Kidney (tissue), 14 donors: ENCODE data around the gene PPP1R37. TPM values are rescaled to one million over a fixed set of nuclear protein-coding genes. Genes with fewer than 3 reads are reported as not detected.

ENCODE experiments used
- DNase-seq, 5 donors: peaks; one replicate each; pipeline ENCODE4 v3.0.0-alpha.2; 2013 to 2020
- FAIRE-seq: peaks from 2 replicates; lab custom pipeline; 2012; peaks lifted over from hg19 to GRCh38; lab: Jason Lieb, UNC
- H3K27ac ChIP-seq, 2 donors: one replicate each; pipeline ENCODE4 v1.7.0; 2013; ENCODE audit warnings: low read depth in 2 of 2, low read length in 2 of 2, inconsistent platforms in 1 of 2
- H3K27me3 ChIP-seq: one replicate; pipeline ENCODE4 v1.7.1; 2013; ENCODE audit warnings: low read length, inconsistent platforms; ENCODE audit not compliant: control insufficient read depth, insufficient read depth
- H3K36me3 ChIP-seq, 3 donors: one replicate each; pipeline versions ENCODE4 v1.7.0 to v1.7.1; 2013; ENCODE audit warnings: low read length in 3 of 3, control low read depth in 1 of 3, inconsistent platforms in 1 of 3; ENCODE audit not compliant: insufficient read depth in 3 of 3, control insufficient read depth in 2 of 3
- H3K4me1 ChIP-seq, 3 donors: one replicate each; pipeline versions ENCODE4 v1.7.0 to v1.7.1; 2013; ENCODE audit warnings: low read length in 3 of 3, inconsistent platforms in 1 of 3, low read depth in 1 of 3; ENCODE audit not compliant: control insufficient read depth in 2 of 3, insufficient read depth in 2 of 3
- H3K4me3 ChIP-seq, 3 donors: one replicate each; pipeline versions ENCODE4 v1.7.0 to v1.8.1; 2013; ENCODE audit warnings: low read length in 3 of 3, control low read depth in 1 of 3, inconsistent platforms in 1 of 3
- H3K9ac ChIP-seq, 3 donors: one replicate each; pipeline versions ENCODE4 v1.7.0 to v1.7.1; 2013; ENCODE audit warnings: low read length in 3 of 3, control low read depth in 1 of 3, inconsistent platforms in 1 of 3
- H3K9me3 ChIP-seq, 3 donors: one replicate each; pipeline versions ENCODE4 v1.7.0 to v1.7.1; 2013; ENCODE audit warnings: low read length in 3 of 3, control low read depth in 1 of 3, inconsistent platforms in 1 of 3; ENCODE audit not compliant: control insufficient read depth in 2 of 3, insufficient read depth in 1 of 3
- intact Hi-C: fragments of 100-400 bp; cut with DNase I; formaldehyde crosslinking; loops from one replicate; pipeline ENCODE4 v1.11.1; 2022
- polyA plus RNA-seq: library from polyadenylated mRNA; stranded (reverse); fragments of 350-450 nt; fragmentation: Illumina TruSeq; extraction: RNeasy Lipid Tissue Mini Kit (QIAGEN cat#74804); gene quantifications from one replicate; pipeline ENCODE4 v1.2.3, GENCODE V29; 2014; ENCODE audit warnings: low read depth, low replicate concordance; ENCODE audit not compliant: insufficient read depth
- total RNA-seq: library from RNA; stranded (reverse); fragmentation: NEBNext Ultra II Directional; extraction: Animal tissue kit (Norgen Biotek cat#: 25700); gene quantifications from one replicate; pipeline ENCODE4 v1.2.1, GENCODE V29; 2021
- TF ChIP-seq, protein P1 (sequence below): IDR thresholded peaks from 3 replicates; pipeline ENCODE4 v1.5.1; 2012; ENCODE audit warnings: mild to moderate bottlenecking, moderate library complexity, borderline replicate concordance; ENCODE audit not compliant: insufficient read depth; ENCODE audit errors: extremely low read depth
- donor health status: control.
- donor health status: control.
- donor health status: control.
- donor health status: control.
- donor health status: control.
- donor health status: DM: yes; HTN: yes; CAD: no.
- donor health status: Normal renal cell carcinoma (clear cell type).

The PPP1R37 gene
- total and polyA plus RNA-seq, 2 donors from 2014 or later, result 21.6 to 33.0 TPM

DNA sequence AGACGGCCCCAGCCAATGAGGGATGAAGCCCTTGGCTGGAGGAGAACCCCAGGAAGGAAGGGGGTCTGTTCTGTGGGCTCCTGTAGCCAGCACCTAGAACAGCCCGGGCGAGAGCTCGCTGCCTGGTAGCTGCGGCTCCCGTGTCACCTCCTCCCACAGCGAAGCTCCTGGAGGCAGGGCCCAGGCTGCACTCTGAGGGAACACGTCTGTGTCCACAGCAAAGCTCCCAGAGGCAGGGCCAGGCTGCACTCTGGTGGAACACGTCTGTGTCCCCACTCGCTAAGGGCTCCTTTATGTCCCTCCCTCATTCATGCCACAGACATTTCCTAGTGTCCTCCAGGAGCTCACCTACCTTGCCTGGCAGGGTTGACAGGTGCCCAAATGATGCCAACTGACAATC, 76.6 kb downstream of the PPP1R37 start:
- Histone ChIP-seq H3K27ac (no peak overlapping the region), H3K4me3 (no peak overlapping the region), H3K9ac (no peak overlapping the region), H3K9me3 (no peaks in the 10 kb centered on the region), H3K4me1 (peaks cover 0 to 7% (median 0%) of the 10 kb centered on the region in 3 donors), H3K36me3 (peaks cover 0 to 3% (median 0%) of the 10 kb centered on the region in 3 donors), H3K27me3 (no peaks in the 10 kb centered on the region)
- DNase-seq (no peak), FAIRE-seq (no peak)
- intact Hi-C loops, result no loop called here
- TF ChIP-seq, protein P1, sequence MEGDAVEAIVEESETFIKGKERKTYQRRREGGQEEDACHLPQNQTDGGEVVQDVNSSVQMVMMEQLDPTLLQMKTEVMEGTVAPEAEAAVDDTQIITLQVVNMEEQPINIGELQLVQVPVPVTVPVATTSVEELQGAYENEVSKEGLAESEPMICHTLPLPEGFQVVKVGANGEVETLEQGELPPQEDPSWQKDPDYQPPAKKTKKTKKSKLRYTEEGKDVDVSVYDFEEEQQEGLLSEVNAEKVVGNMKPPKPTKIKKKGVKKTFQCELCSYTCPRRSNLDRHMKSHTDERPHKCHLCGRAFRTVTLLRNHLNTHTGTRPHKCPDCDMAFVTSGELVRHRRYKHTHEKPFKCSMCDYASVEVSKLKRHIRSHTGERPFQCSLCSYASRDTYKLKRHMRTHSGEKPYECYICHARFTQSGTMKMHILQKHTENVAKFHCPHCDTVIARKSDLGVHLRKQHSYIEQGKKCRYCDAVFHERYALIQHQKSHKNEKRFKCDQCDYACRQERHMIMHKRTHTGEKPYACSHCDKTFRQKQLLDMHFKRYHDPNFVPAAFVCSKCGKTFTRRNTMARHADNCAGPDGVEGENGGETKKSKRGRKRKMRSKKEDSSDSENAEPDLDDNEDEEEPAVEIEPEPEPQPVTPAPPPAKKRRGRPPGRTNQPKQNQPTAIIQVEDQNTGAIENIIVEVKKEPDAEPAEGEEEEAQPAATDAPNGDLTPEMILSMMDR, result no peak

- peaks cover 0 to 7% (median 0%) of the 10 kb centered on the region in 3 donors for H3K4me1 ChIP-seq
- no peak overlapping the region for H3K4me3 ChIP-seq
- DNase-seq (peak in 1 of 5 donors; percentile 70), FAIRE-seq (no peak)
- no peak overlapping the region for H3K9ac ChIP-seq
- H3K36me3 ChIP-seq, result peaks cover 0 to 3% (median 0%) of the 10 kb centered on the region in 3 donors
- intact Hi-C loops, result no loop called here
- TF ChIP-seq, protein P1, result no peak
- no peaks in the 10 kb centered on the region for H3K27me3 ChIP-seq
- H3K27ac ChIP-seq, result peak overlapping the region in 1 of 2 donors; percentile 37
- H3K9me3 ChIP-seq, result no peaks in the 10 kb centered on the region
Measured at GRCh38 chr19:45170146-45171106, 77.4 kb downstream of the PPP1R37 start.

DNA sequence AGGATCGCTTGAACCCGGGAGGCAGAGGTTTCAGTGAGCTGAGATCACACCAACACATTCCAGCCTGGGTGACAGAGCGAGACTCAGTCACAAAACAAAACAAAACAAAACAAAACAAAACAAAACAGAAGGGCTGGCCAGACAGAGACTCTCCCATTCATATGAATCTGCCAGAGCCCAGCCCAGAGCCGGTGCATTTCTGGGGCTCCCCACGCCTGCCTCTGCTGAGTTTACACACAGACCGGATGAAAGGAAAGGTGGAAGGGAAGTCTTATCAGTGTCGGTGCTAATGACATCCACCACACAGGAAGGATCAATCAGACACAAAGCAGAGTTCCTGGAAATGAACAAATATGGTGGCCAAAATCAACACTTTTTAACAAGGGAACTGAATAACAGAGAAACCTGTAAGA, 78.2 kb downstream of the PPP1R37 start:
- DNase-seq (no peak), FAIRE-seq (no peak)
- H3K4me1 ChIP-seq, result peaks cover 0 to 7% (median 0%) of the 10 kb centered on the region in 3 donors
- no peak overlapping the region for H3K4me3 ChIP-seq
- TF ChIP-seq, protein P1, result no peak
- peaks cover 0 to 3% (median 0%) of the 10 kb centered on the region in 3 donors for H3K36me3 ChIP-seq
- no peaks in the 10 kb centered on the region for H3K27me3 ChIP-seq
- no peak overlapping the region for H3K27ac ChIP-seq
- no peaks in the 10 kb centered on the region for H3K9me3 ChIP-seq
- intact Hi-C loops, result no loop called here
- no peak overlapping the region for H3K9ac ChIP-seq
